ENCODE results near the gene LAMB4. TPM values are rescaled to one million over a fixed set of nuclear protein-coding genes. Genes with fewer than 3 reads are reported as not detected.
A peak's percentile ranks its signal among the peaks of the same experiment; 100 is the strongest.

The LAMB4 gene
- total and polyA plus RNA-seq, 3 experiments from 2014 or later: not detected

DNA sequence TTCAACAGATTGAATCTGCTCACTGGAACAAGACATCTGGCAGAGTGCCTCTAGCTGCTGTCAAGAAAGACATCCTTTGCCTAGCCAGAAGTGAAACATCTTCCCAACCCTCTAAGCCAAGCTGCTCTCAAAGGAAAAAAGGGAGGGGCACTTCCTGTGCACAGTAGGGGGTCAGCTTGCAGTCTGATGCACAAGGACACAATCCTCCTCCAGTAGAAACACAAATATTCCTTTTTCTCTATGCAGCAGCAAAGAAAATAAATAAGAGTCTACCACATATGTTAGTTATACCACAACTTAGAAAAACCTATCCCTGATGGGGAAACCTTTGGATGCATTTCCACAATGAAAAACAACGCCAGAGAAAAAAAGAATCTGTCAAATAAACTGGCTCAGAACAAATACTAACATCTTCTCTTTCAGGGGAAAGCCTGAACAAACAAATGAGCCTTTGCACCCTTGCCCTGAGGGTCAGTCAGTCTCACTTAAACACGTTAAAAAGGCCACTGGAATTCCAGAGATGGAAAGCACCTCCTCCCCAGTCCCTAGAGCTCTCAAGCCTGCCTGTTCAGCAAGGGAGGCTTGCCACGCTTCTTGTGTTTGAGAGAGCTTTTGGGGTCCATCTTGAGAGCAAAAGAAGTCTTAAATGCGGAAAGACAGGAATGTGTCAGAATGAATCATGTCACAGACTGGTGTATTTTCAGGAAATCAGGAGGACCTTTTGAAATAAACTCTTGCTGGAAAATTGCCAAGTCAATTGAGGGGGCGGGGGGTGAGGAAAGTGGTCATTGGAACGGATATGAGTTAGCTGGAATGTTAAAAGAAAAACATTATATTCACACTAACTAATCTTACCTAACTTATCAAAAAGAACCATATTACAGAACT, 134.7 kb downstream of the LAMB4 start:
- Mint-ChIP-seq H3K36me3 (no peaks in the 10 kb centered on the region), H3K9me3 (peaks cover 0 to 2% (median 0%) of the 10 kb centered on the region in 5 donors), H3K4me1 (no peaks in the 10 kb centered on the region), H3K27ac (no peak overlapping the region), H3K27me3 (peaks cover 19 to 56% of the 10 kb centered on the region in 2 donors), H3K4me3 (no peak overlapping the region)
- no peaks in the 10 kb centered on the region for H3K36me3 ChIP-seq (ENCODE audit: insufficient read depth, low read length)
- H3K4me3 ChIP-seq (ENCODE audit: low read length): no peak overlapping the region
- ChIA-PET POLR2A (no interaction called here), CTCF (no interaction called here)
- H3K4me1 ChIP-seq (ENCODE audit: insufficient read depth, low read length): no peaks in the 10 kb centered on the region
- DNase-seq: no peak
- no peak overlapping the region for H3K27ac ChIP-seq (ENCODE audit: low read depth, low read length)
- H3K9me3 ChIP-seq (ENCODE audit: low read length): no peaks in the 10 kb centered on the region
- H3K27me3 ChIP-seq (ENCODE audit: insufficient read depth, low read length, poor library complexity, severe bottlenecking): peaks cover 4% of the 10 kb centered on the region

DNA sequence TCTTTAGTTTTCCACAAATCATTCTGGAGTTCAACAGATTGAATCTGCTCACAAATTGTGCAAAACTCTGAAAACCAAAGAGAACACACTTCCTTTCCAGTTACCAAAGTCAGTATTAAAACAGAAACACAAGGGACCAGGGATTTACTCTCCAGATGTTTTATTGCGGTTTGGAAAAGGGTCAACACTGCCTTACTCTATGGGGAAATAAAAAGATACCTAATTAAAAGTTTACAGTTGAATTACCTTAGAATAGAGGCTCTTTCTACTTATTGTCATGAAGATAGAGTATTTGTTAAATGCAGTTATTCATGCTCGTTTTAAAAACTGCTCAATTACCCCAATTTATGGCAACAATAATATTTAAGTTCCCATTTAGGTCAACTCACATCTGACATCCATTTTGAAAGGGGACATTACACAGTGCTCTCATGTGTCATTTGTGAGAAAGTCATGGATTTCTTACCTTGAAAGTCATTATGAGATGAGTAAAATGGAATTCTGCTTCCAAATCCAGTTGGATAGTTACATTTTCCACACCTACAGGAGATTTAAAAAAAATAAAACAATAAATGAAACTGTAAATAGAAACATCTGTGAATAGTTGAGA, 135.6 kb downstream of the LAMB4 start:
- no peak for DNase-seq
- no peaks in the 10 kb centered on the region for H3K36me3 Mint-ChIP-seq
- no peaks in the 10 kb centered on the region for H3K4me1 Mint-ChIP-seq
- ChIA-PET CTCF (no interaction called here), POLR2A (no interaction called here)
- peaks cover 19 to 60% of the 10 kb centered on the region in 2 donors for H3K27me3 Mint-ChIP-seq
- H3K4me3 Mint-ChIP-seq: no peak overlapping the region
- Histone ChIP-seq H3K4me3 (ENCODE audit: low read length) (no peak overlapping the region), H3K4me1 (ENCODE audit: insufficient read depth, low read length) (no peaks in the 10 kb centered on the region), H3K27ac (ENCODE audit: low read depth, low read length) (no peak overlapping the region), H3K27me3 (ENCODE audit: insufficient read depth, low read length, poor library complexity, severe bottlenecking) (no peaks in the 10 kb centered on the region), H3K36me3 (ENCODE audit: insufficient read depth, low read length) (no peaks in the 10 kb centered on the region), H3K9me3 (ENCODE audit: low read length) (no peaks in the 10 kb centered on the region)
- no peak overlapping the region for H3K27ac Mint-ChIP-seq
- peaks cover 0 to 2% (median 0%) of the 10 kb centered on the region in 5 donors for H3K9me3 Mint-ChIP-seq

DNA sequence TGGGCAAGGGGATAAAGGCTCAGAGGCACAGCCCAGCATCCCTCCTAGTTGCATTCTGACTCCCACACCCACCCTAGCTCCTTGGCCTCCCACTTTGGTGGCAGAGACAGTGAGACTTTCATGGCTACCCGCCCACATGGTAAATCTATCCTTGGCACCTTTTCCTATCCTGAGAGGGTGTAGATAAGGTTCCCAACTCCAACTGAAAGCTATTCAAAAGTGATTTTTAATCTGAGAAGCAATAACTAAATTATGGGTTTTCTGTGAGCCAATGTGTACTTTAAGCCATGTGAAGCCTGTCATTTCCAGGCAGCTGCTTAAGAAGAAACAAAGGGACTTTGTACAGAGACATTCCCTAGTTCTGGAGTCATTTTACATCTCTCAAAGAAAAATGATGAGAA, 136.3 kb downstream of the LAMB4 start:
- H3K36me3 ChIP-seq (ENCODE audit: insufficient read depth, low read length): no peaks in the 10 kb centered on the region
- Mint-ChIP-seq H3K36me3 (no peaks in the 10 kb centered on the region), H3K4me1 (no peaks in the 10 kb centered on the region), H3K4me3 (no peak overlapping the region), H3K27ac (no peak overlapping the region), H3K9me3 (peaks cover 0 to 2% (median 0%) of the 10 kb centered on the region in 5 donors), H3K27me3 (peaks cover 16 to 60% of the 10 kb centered on the region in 2 donors)
- H3K27me3 ChIP-seq (ENCODE audit: insufficient read depth, low read length, poor library complexity, severe bottlenecking): no peaks in the 10 kb centered on the region
- DNase-seq: no peak
- H3K4me1 ChIP-seq (ENCODE audit: insufficient read depth, low read length): no peaks in the 10 kb centered on the region
- ChIA-PET CTCF (no interaction called here), POLR2A (no interaction called here)
- no peaks in the 10 kb centered on the region for H3K9me3 ChIP-seq (ENCODE audit: low read length)
- H3K4me3 ChIP-seq (ENCODE audit: low read length): no peak overlapping the region
- no peak overlapping the region for H3K27ac ChIP-seq (ENCODE audit: low read depth, low read length)

DNA sequence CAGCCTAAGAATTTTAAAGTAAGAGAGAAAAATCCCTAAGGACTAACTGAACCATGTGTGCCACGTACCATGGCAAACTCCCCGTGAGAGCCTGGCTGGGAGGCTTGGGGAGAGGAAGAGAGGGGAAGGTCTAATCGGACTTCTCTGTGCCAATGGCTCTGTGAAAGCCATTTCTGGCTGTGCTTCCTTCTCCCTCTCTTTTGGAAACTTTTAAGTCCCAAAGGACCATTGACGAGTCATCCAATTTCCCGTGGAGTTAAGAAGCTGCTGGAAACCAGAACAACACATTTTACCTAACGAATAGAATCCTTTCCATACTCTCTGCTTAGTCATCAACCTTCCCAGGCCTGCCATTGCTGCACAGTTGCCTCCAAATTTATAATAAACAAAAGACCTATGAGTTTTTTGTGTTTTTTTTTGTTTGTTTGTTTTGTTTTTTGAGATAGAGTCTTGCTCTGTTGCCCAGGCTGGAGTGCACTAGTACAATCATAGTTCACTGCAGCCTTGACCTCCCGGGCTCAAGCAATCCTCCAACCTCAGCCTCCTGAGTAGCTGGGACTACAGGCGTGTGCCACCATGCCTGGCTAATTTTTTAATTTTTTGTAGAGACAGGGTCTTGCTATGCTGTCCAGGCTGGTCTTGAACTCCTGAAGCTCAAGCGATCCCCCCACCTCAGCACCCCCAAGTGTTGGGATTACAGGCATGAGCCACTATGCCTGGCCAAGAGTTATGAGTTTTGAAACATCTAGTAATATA, 140.4 kb downstream of the LAMB4 start:
- ChIA-PET POLR2A (no interaction called here), CTCF (no interaction called here)
- H3K4me3 Mint-ChIP-seq: no peak overlapping the region

DNA sequence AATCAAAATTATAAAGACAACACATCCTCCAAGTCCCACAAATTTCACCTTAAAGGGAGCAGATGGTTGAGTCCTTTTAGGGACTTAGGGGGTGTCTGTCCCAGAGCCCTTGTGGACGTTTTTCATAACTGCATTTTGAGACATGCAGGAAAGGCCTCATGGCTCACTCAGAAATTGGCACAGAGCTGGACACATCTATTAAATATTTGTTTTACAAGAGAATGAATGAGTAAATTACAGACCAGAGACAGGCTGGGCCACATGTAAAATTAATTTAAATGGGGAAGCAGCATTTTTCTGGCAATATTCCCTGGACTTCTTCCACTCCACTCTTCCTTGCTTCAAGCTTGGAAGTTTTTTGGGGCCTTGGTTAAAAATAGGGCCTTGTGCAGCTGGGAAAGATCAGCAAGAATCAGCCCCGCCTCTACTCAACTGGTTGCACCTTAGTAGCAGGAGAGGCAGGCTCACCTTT, 147.2 kb downstream of the LAMB4 start:
- H3K4me1 ChIP-seq (ENCODE audit: insufficient read depth, low read length): no peaks in the 10 kb centered on the region
- H3K27me3 ChIP-seq (ENCODE audit: insufficient read depth, low read length, poor library complexity, severe bottlenecking): no peaks in the 10 kb centered on the region
- Mint-ChIP-seq H3K4me3 (no peak overlapping the region), H3K9me3 (no peaks in the 10 kb centered on the region), H3K4me1 (no peaks in the 10 kb centered on the region), H3K27ac (peak overlapping the region in 1 of 8 donors; percentile 15), H3K27me3 (peaks cover 7 to 25% of the 10 kb centered on the region in 2 donors), H3K36me3 (no peaks in the 10 kb centered on the region)
- CTCF ChIA-PET: no interaction called here
- no peak for DNase-seq
- POLR2A ChIA-PET: no interaction called here
- no peaks in the 10 kb centered on the region for H3K9me3 ChIP-seq (ENCODE audit: low read length)
- no peak overlapping the region for H3K4me3 ChIP-seq (ENCODE audit: low read length)
- H3K27ac ChIP-seq (ENCODE audit: low read depth, low read length): no peak overlapping the region
- no peaks in the 10 kb centered on the region for H3K36me3 ChIP-seq (ENCODE audit: insufficient read depth, low read length)

More for the DNA sequence above, 140.4 kb downstream of the LAMB4 start:
- Histone ChIP-seq H3K4me3 (ENCODE audit: low read length) (no peak overlapping the region), H3K27me3 (ENCODE audit: insufficient read depth, low read length, poor library complexity, severe bottlenecking) (no peaks in the 10 kb centered on the region), H3K27ac (ENCODE audit: low read depth, low read length) (no peak overlapping the region), H3K36me3 (ENCODE audit: insufficient read depth, low read length) (no peaks in the 10 kb centered on the region), H3K9me3 (ENCODE audit: low read length) (no peaks in the 10 kb centered on the region), H3K4me1 (ENCODE audit: insufficient read depth, low read length) (no peaks in the 10 kb centered on the region)
- Mint-ChIP-seq H3K9me3 (peaks cover 0 to 2% (median 0%) of the 10 kb centered on the region in 5 donors), H3K27me3 (peaks cover 10 to 64% of the 10 kb centered on the region in 2 donors), H3K36me3 (no peaks in the 10 kb centered on the region), H3K27ac (no peak overlapping the region), H3K4me1 (no peaks in the 10 kb centered on the region)
- no peak for DNase-seq

DNA sequence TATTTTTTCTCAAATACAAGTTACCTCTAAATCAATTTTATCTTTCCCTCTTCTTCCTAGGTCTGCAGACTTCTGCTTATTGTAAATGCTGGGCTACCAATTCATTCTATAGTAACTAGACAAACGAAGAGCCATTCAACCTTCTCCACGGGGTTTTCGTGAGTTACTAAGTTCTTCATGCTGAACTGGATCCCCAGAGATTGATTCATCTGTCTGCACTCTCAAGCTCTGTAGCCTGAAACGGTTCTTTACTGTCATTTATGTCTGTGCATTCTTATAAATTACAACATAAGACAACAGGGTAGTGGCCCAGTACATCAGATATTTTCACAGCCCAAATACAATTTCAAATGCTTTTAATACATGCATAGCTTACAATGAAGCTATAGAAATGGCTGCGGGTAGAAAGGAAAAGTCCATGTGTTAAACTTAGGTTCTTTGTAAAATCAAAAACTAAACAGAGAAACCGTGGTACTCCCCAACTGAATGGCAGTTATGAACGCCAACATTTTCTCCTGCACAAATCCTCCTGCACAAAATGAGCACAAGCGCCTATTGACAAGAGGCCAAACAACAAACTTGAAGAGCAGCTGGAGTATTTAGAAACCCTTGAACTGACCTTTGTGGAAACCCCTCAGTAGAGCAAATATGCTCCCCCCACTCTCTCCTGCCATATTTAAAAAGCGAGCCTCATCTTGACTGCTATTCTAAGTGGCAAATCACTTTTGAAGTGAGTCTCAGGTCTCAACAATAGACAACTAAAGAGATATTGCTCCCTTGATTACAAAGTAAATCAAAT, 147.9 kb downstream of the LAMB4 start:
- H3K27ac Mint-ChIP-seq: no peak overlapping the region
- CTCF ChIA-PET: no interaction called here
- Histone ChIP-seq H3K27me3 (ENCODE audit: insufficient read depth, low read length, poor library complexity, severe bottlenecking) (no peaks in the 10 kb centered on the region), H3K9me3 (ENCODE audit: low read length) (no peaks in the 10 kb centered on the region), H3K27ac (ENCODE audit: low read depth, low read length) (no peak overlapping the region), H3K36me3 (ENCODE audit: insufficient read depth, low read length) (no peaks in the 10 kb centered on the region), H3K4me1 (ENCODE audit: insufficient read depth, low read length) (no peaks in the 10 kb centered on the region), H3K4me3 (ENCODE audit: low read length) (no peak overlapping the region)
- H3K36me3 Mint-ChIP-seq: no peaks in the 10 kb centered on the region
- H3K9me3 Mint-ChIP-seq: no peaks in the 10 kb centered on the region
- H3K4me1 Mint-ChIP-seq: no peaks in the 10 kb centered on the region
- peaks cover 7 to 21% of the 10 kb centered on the region in 2 donors for H3K27me3 Mint-ChIP-seq
- POLR2A ChIA-PET: no interaction called here
- H3K4me3 Mint-ChIP-seq: no peak overlapping the region
- no peak for DNase-seq

DNA sequence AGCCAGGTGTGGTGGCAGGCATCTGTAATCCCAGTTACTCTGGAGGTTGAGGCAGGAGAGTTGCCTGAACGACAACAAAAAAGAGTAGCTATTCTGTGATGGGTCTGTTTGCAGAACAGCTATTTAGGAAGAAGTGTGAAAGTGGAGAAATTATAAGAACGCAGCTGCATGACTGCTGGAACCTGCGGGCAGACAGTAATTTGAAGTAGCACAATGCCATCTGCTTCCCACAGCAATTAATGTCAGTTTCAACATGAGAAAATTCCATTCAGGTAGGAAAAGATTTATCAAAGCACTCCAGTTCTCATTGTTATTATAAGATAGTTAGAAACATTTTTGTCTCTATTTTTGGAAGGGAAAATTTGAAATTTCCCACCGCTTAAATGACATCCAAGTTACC, 148.7 kb downstream of the LAMB4 start:
- no peak for DNase-seq
- POLR2A ChIA-PET: no interaction called here

More for the DNA sequence above, 148.7 kb downstream of the LAMB4 start:
- no peaks in the 10 kb centered on the region for H3K9me3 ChIP-seq (ENCODE audit: low read length)
- H3K4me1 Mint-ChIP-seq: no peaks in the 10 kb centered on the region
- H3K4me1 ChIP-seq (ENCODE audit: insufficient read depth, low read length): no peaks in the 10 kb centered on the region
- H3K27ac Mint-ChIP-seq: no peak overlapping the region
- peaks cover 0 to 1% (median 0%) of the 10 kb centered on the region in 5 donors for H3K9me3 Mint-ChIP-seq
- peaks cover 8 to 15% of the 10 kb centered on the region in 2 donors for H3K27me3 Mint-ChIP-seq
- H3K27me3 ChIP-seq (ENCODE audit: insufficient read depth, low read length, poor library complexity, severe bottlenecking): no peaks in the 10 kb centered on the region
- no peaks in the 10 kb centered on the region for H3K36me3 Mint-ChIP-seq
- no peak overlapping the region for H3K4me3 ChIP-seq (ENCODE audit: low read length)
- no peak overlapping the region for H3K27ac ChIP-seq (ENCODE audit: low read depth, low read length)
- H3K4me3 Mint-ChIP-seq: no peak overlapping the region
- H3K36me3 ChIP-seq (ENCODE audit: insufficient read depth, low read length): no peaks in the 10 kb centered on the region
- CTCF ChIA-PET: no interaction called here
